Endothelial cell of umbilical vein (primary cell): ENCODE measurements around the gene CHD9. TPM values are rescaled to one million over a fixed set of nuclear protein-coding genes. Genes with fewer than 3 reads are reported as not detected.
A peak's percentile ranks its signal among the peaks of the same experiment; 100 is the strongest.

Source experiments
- BruUV-seq: library from RNA; stranded (reverse); fragments of 400-500 nt; replicated peaks from 2 replicates; lab custom pipeline; 2021; lab: Mats Ljungman, UMichigan
- CTCF ChIA-PET: fragments of 300-600, 350-600 bp; sonication (Branson Sonifier 250); formaldehyde crosslinking; loops from one replicate; lab custom pipeline; 2021; ENCODE audit warnings: antibody characterized with exemption, inconsistent platforms; lab: Charles Lee
- POLR2A ChIA-PET: fragments of 300-600, 350-600 bp; sonication (Branson Sonifier 250); formaldehyde crosslinking; loops from one replicate; lab custom pipeline; 2021; ENCODE audit warnings: antibody characterized with exemption, inconsistent platforms; lab: Charles Lee
- DNase-seq: peaks from one replicate; pipeline ENCODE4 v3.0.0-alpha.2; 2011; ENCODE audit warnings: low read depth, low spot score
- FAIRE-seq: peaks from 2 replicates; lab custom pipeline; 2011; peaks lifted over from hg19 to GRCh38; lab: Jason Lieb, UNC
- H2AFZ ChIP-seq: 2 replicates; pipeline ENCODE4 v1.6.0; 2012; ENCODE audit warnings: low read depth, low read length, control low read depth, inconsistent platforms
- H3K27ac ChIP-seq: 2 replicates; pipeline ENCODE4 v1.5.1; 2011; ENCODE audit warnings: low read depth, mild to moderate bottlenecking, control low read depth, low read length, moderate library complexity; ENCODE audit not compliant: insufficient read depth
- H3K27me3 ChIP-seq, 2 experiments: 2 replicates each; pipeline versions ENCODE4 v1.6.0 to v1.6.1; 2011; ENCODE audit warnings: low read length in 2 of 2, mixed read lengths in 1 of 2; ENCODE audit not compliant: control insufficient read depth in 2 of 2, insufficient read depth in 2 of 2
- H3K36me3 ChIP-seq, 2 experiments: 2 replicates in 1 of 2; 3 replicates in 1 of 2; pipeline ENCODE4 v1.5.1; 2011; ENCODE audit warnings: low read length in 2 of 2, mild to moderate bottlenecking in 1 of 2, moderate library complexity in 1 of 2; ENCODE audit not compliant: control insufficient read depth in 2 of 2, insufficient read depth in 2 of 2; ENCODE audit errors: extremely low read depth in 1 of 2
- H3K4me1 ChIP-seq: 3 replicates; pipeline ENCODE4 v1.5.1; 2011; ENCODE audit warnings: mild to moderate bottlenecking, low read length; ENCODE audit not compliant: control insufficient read depth, insufficient read depth; ENCODE audit errors: extremely low read depth
- H3K4me2 ChIP-seq: 2 replicates; pipeline ENCODE4 v1.6.1; 2011; ENCODE audit warnings: low read length, control low read depth, mixed read lengths; ENCODE audit not compliant: insufficient read depth
- H3K4me3 ChIP-seq, 3 experiments: fragments of 200-600 bp in 1 of 3; sonication (generic), shearing (Covaris generic) in 1 of 3; replicated peaks in 1 of 3; 2 replicates each; pipeline ENCODE4 v1.5.1; 2011 to 2016; ENCODE audit warnings: control low read depth in 3 of 3, low read length in 3 of 3, mild to moderate bottlenecking in 2 of 3, inconsistent platforms in 1 of 3, low read depth in 1 of 3, moderate library complexity in 1 of 3; ENCODE audit not compliant: insufficient read depth in 1 of 3
- H3K79me2 ChIP-seq: 2 replicates; pipeline ENCODE4 v1.6.0; 2012; ENCODE audit warnings: low read length, inconsistent platforms; ENCODE audit not compliant: control insufficient read depth, insufficient read depth
- H3K9ac ChIP-seq: replicated peaks from 2 replicates; pipeline ENCODE3; 2011; ENCODE audit warnings: low read length, control low read depth; ENCODE audit not compliant: insufficient read depth; ENCODE audit errors: extremely low read depth
- H3K9me1 ChIP-seq: replicated peaks from 3 replicates; pipeline ENCODE4 v1.6.0; 2011; ENCODE audit warnings: mild to moderate bottlenecking, low read length; ENCODE audit not compliant: control insufficient read depth, insufficient read depth; ENCODE audit errors: extremely low read depth
- H3K9me3 ChIP-seq: replicated peaks from 2 replicates; pipeline ENCODE4 v1.5.1; 2012; ENCODE audit warnings: low read length, inconsistent platforms; ENCODE audit not compliant: control insufficient read depth, insufficient read depth
- H4K20me1 ChIP-seq: replicated peaks from 2 replicates; pipeline ENCODE3; 2011; ENCODE audit warnings: mild to moderate bottlenecking, low read length; ENCODE audit not compliant: control insufficient read depth, insufficient read depth; ENCODE audit errors: extremely low read depth
- CTCF ChIP-seq, 2 donors: IDR thresholded peaks; 1 replicate in 1 of 2; 2 replicates in 1 of 2; pipeline ENCODE4 v1.5.1; 2011; ENCODE audit warnings: low read length in 2 of 2, mild to moderate bottlenecking in 2 of 2, moderate library complexity in 2 of 2, control low read depth in 1 of 2, inconsistent platforms in 1 of 2, low read depth in 1 of 2; ENCODE audit not compliant: insufficient read depth in 1 of 2; ENCODE audit errors: extremely low read depth in 1 of 2
- EZH2 ChIP-seq: IDR thresholded peaks from 2 replicates; pipeline ENCODE4 v1.6.1; 2012; ENCODE audit warnings: borderline replicate concordance, low read depth, mild to moderate bottlenecking, moderate library complexity, low read length, inconsistent platforms; ENCODE audit not compliant: severe bottlenecking
- FOS ChIP-seq: IDR thresholded peaks from 2 replicates; pipeline ENCODE4 v1.6.1; 2011; ENCODE audit warnings: mild to moderate bottlenecking, low read length, moderate library complexity, borderline replicate concordance; ENCODE audit not compliant: insufficient read depth
- GATA2 ChIP-seq: IDR thresholded peaks from 2 replicates; pipeline ENCODE4 v1.7.0; 2011; ENCODE audit warnings: low read depth, mild to moderate bottlenecking, moderate library complexity, mixed read lengths, low read length; ENCODE audit not compliant: insufficient read length, insufficient read depth
- JUN ChIP-seq: IDR thresholded peaks from 2 replicates; pipeline ENCODE4 v1.6.1; 2011; ENCODE audit warnings: borderline replicate concordance, low read depth; ENCODE audit not compliant: insufficient read length, insufficient read depth
- MAX ChIP-seq: IDR thresholded peaks from 2 replicates; pipeline ENCODE4 v1.6.1; 2011; ENCODE audit not compliant: insufficient read depth, insufficient read length
- MYC ChIP-seq: IDR thresholded peaks from one replicate; pipeline ENCODE4 v1.6.1; 2011; ENCODE audit warnings: mild to moderate bottlenecking, low read depth, low read length
- POLR2A ChIP-seq: IDR thresholded peaks from 2 replicates; pipeline ENCODE4 v1.6.1; 2012; ENCODE audit warnings: low read depth, mild to moderate bottlenecking, control low read depth, low read length
- POLR2AphosphoS5 ChIP-seq: IDR thresholded peaks from 2 replicates; pipeline ENCODE4 v1.6.1; 2012; ENCODE audit warnings: low read depth, mild to moderate bottlenecking, control low read depth, low read length, moderate library complexity; ENCODE audit not compliant: insufficient read depth
- dilution Hi-C: fragments of 300-500 bp; cut with MboI; formaldehyde crosslinking; loops from one replicate; pipeline ENCODE4 v1.15.0; 2019; ENCODE audit warnings: low sequenced_read_pairs; ENCODE audit not compliant: extremely low pct_ligation_motif_present
- intact Hi-C: fragments of 100-400 bp; cut with micrococcal nuclease; formaldehyde crosslinking; loops from one replicate; pipeline ENCODE4 v1.10.0; 2022
- polyA plus RNA-seq, 4 experiments: library from polyadenylated mRNA; depleted of rRNA in 3 of 4; stranded (reverse) in 3 of 4; unstranded in 1 of 4; fragments of >200 nt; gene quantifications; 2 replicates each; pipeline versions ENCODE4 v1.2.1 to v1.2.3, GENCODE V29; 2011 to 2012; ENCODE audit warnings: missing spikeins in 1 of 4
- total RNA-seq: library from RNA; stranded (reverse); gene quantifications from 2 replicates; pipeline ENCODE4 v1.2.3, GENCODE V29; 2021

Gene CHD9
- total and polyA plus RNA-seq, 2 donors (not counting 3 experiments of a cell fraction or from before 2014, with no cell fraction given), result 9.9 to 59.2 TPM

GRCh38 chr16:53100131-53100748, 45.4 kb downstream of the CHD9 start:
- no TSS peak for BruUV-seq
- Histone ChIP-seq H3K27me3 (no peaks in the 10 kb centered on the region), H3K36me3 (no peaks in the 10 kb centered on the region), H3K4me1 (peaks cover 43% of the 10 kb centered on the region), H3K9me1 (no peaks in the 10 kb centered on the region), H3K4me2 (peak overlapping the region; percentile 66), H3K4me3 (peak overlapping the region in 2 of 3 experiments; percentile 18 to 23), H4K20me1 (no peaks in the 10 kb centered on the region), H3K79me2 (peaks cover 6% of the 10 kb centered on the region), H2AFZ (peak overlapping the region; percentile 61), H3K9ac (peak overlapping the region; percentile 83), H3K27ac (peak overlapping the region; percentile 98), H3K9me3 (no peaks in the 10 kb centered on the region)
- CTCF ChIA-PET, result interaction anchor here (0.6 to 4.8 kb wide), 10 partner anchors 10 to 403 kb away, joined by 3 to 62 read pairs (median 7); partner anchors contain the start of genes AKTIP and CHD9
- POLR2A ChIA-PET, result interaction anchor here (0.7 to 2.0 kb wide), 2 partner anchors 8 to 44 kb away, joined by 4 to 11 read pairs; partner anchors contain the start of gene CHD9
- no peak for TF ChIP-seq GATA2
- TF ChIP-seq JUN, result no peak
- no peak for TF ChIP-seq POLR2AphosphoS5
- TF ChIP-seq EZH2, result no peak
- FAIRE-seq (no peak), DNase-seq (no peak)
- intact Hi-C loops, result no loop called here
- dilution Hi-C loops, result no loop called here

GRCh38 chr16:53100889-53101288, 46.1 kb downstream of the CHD9 start:
- Histone ChIP-seq H3K4me1 (peaks cover 43% of the 10 kb centered on the region), H3K9ac (no peak overlapping the region), H3K27ac (peak overlapping the region; percentile 98), H2AFZ (no peak overlapping the region), H3K27me3 (no peaks in the 10 kb centered on the region), H3K36me3 (no peaks in the 10 kb centered on the region), H3K9me3 (no peaks in the 10 kb centered on the region), H3K79me2 (peaks cover 6% of the 10 kb centered on the region), H3K4me3 (no peak overlapping the region), H4K20me1 (no peaks in the 10 kb centered on the region), H3K4me2 (no peak overlapping the region), H3K9me1 (no peaks in the 10 kb centered on the region)
- ChIA-PET CTCF (interaction anchor here (0.5 to 4.8 kb wide), 8 partner anchors 9 to 402 kb away, joined by 3 to 62 read pairs (median 4); partner anchors contain the start of genes AKTIP and CHD9), POLR2A (interaction anchor here (0.7 kb wide), 2 partner anchors 9 to 46 kb away, joined by 4 to 5 read pairs; partner anchors contain the start of gene CHD9)
- BruUV-seq, result no TSS peak
- FAIRE-seq, result no peak
- no peak for DNase-seq
- intact Hi-C loops, result no loop called here
- dilution Hi-C loops, result no loop called here
- TF ChIP-seq MYC (no peak), GATA2 (no peak), CTCF (IDR thresholded peaks at IDR 0.05; ENCODE audit: extremely low read depth in 1 of 2, insufficient read depth in 1 of 2, low read depth in 1 of 2, low read length in 2 of 2) (no peak), FOS (no peak), POLR2AphosphoS5 (no peak), MAX (no peak), JUN (no peak), POLR2A (no peak), EZH2 (no peak)
